Body of pancreas (tissue), 4 donors: ENCODE data around the gene PLXNA1. TPM values are rescaled to one million over a fixed set of nuclear protein-coding genes. Genes with fewer than 3 reads are reported as not detected.
A peak's percentile ranks its signal among the peaks of the same experiment; 100 is the strongest.

Source experiments
- ATAC-seq: fragments of 150-250 bp; one replicate; pipeline ENCODE4 v1.9.1; 2016
- DNase-seq, 4 donors: peaks; one replicate each; pipeline ENCODE4 v3.0.0-alpha.2; 2019
- H3K27ac ChIP-seq, 4 donors: fragments of 200-600 bp; sonication (generic); 1 replicate in 3 of 4; 2 replicates in 1 of 4; pipeline versions ENCODE4 v1.5.1 to v1.6.1; 2016 to 2019; ENCODE audit warnings: mild to moderate bottlenecking in 1 of 4, mixed read lengths in 1 of 4, moderate library complexity in 1 of 4
- H3K27me3 ChIP-seq, 2 donors: fragments of 200-600 bp; sonication (generic); one replicate each; pipeline ENCODE4 v1.6.0; 2016; ENCODE audit warnings: mild to moderate bottlenecking in 1 of 2
- H3K36me3 ChIP-seq, 2 donors: fragments of 200-600 bp; sonication (generic); replicated peaks in 1 of 2; 2 replicates each; pipeline ENCODE4 v1.5.1; 2016; ENCODE audit warnings: low read depth in 2 of 2; ENCODE audit not compliant: insufficient read depth in 1 of 2
- H3K4me1 ChIP-seq: fragments of 200-600 bp; sonication (generic); one replicate; pipeline ENCODE4 v1.6.0; 2016
- H3K4me3 ChIP-seq, 2 donors: fragments of 200-600 bp; sonication (generic); 1 replicate in 1 of 2; 2 replicates in 1 of 2; pipeline ENCODE4 v1.5.1; 2016 to 2019
- H3K9me3 ChIP-seq, 3 donors: fragments of 200-600 bp; sonication (generic); 1 replicate in 2 of 3; 2 replicates in 1 of 3; pipeline ENCODE4 v1.5.1; 2016
- CTCF ChIP-seq, 7 experiments: fragments of 450-650 bp in 4 of 7; fragments of 200-600 bp in 3 of 7; sonication (generic) in 3 of 7; IDR thresholded peaks; one replicate each; pipeline ENCODE4 v1.5.1; 2016 to 2019; ENCODE audit warnings: antibody characterized with exemption in 7 of 7
- POLR2A ChIP-seq, 3 donors: fragments of 450-650 bp; IDR thresholded peaks; one replicate each; pipeline ENCODE4 v1.6.1; 2016; ENCODE audit warnings: antibody characterized with exemption in 3 of 3, mild to moderate bottlenecking in 2 of 3
- WGBS, 2 donors: methylation state at CpG; one replicate each; pipeline ENCODE4 v1.1.5; 2017; 5-methylcytosine and 5-hydroxymethylcytosine counted together
- intact Hi-C: fragments of 100-400 bp; cut with DNase I; formaldehyde crosslinking; loops from one replicate; pipeline ENCODE4 v1.15.1; 2023
- total RNA-seq, 2 donors: library from RNA; depleted of rRNA; stranded (reverse); fragments of >200 nt; gene quantifications; one replicate each; pipeline ENCODE4 v1.1.0, GENCODE V29; 2016

PLXNA1 gene
- total RNA-seq, 2 donors from 2014 or later, result 13.2 to 25.1 TPM

- no peaks in the 10 kb centered on the region for H3K4me1 ChIP-seq
- no peak overlapping the region for H3K4me3 ChIP-seq
- 89 to 97% methylated on average over 6 to 9 of the region's 10 CpGs for WGBS, 2 donors
- no peaks in the 10 kb centered on the region for H3K27me3 ChIP-seq
- ATAC-seq (no peak), DNase-seq (no peak)
- intact Hi-C loops, result no loop called here
- no peaks in the 10 kb centered on the region for H3K9me3 ChIP-seq
- TF ChIP-seq POLR2A (IDR thresholded peaks at IDR 0.05), result no peak
- TF ChIP-seq CTCF (IDR thresholded peaks at IDR 0.05), result no peak
- H3K27ac ChIP-seq, result no peak overlapping the region
- H3K36me3 ChIP-seq, result peaks cover 1 to 5% of the 10 kb centered on the region in 2 donors
Observed at GRCh38 chr3:127008236-127008635, 25.3 kb downstream of the PLXNA1 start.

- DNase-seq (no peak), ATAC-seq (no peak)
- H3K36me3 ChIP-seq, result peaks cover 4 to 5% of the 10 kb centered on the region in 2 donors
- no peaks in the 10 kb centered on the region for H3K9me3 ChIP-seq
- no peak overlapping the region for H3K4me3 ChIP-seq
- no peaks in the 10 kb centered on the region for H3K4me1 ChIP-seq
- H3K27ac ChIP-seq, result no peak overlapping the region
- no peaks in the 10 kb centered on the region for H3K27me3 ChIP-seq
- WGBS, 2 donors, result 78 to 82% methylated on average over 5 to 10 of the region's 10 CpGs
- no peak for TF ChIP-seq POLR2A (IDR thresholded peaks at IDR 0.05)
- intact Hi-C loops, result no loop called here
Observed at GRCh38 chr3:127009531-127009930, 26.6 kb downstream of the PLXNA1 start.

GRCh38 chr3:127011270-127011992 lies 28.5 kb downstream of the PLXNA1 start:
- 88 to 91% methylated on average over 4 to 8 of the region's 8 CpGs for WGBS, 2 donors
- DNase-seq (peak in 2 of 4 donors; percentile 20 to 36), ATAC-seq (peak; percentile 34)
- Histone ChIP-seq H3K27ac (no peak overlapping the region), H3K27me3 (no peaks in the 10 kb centered on the region), H3K4me1 (no peaks in the 10 kb centered on the region), H3K4me3 (no peak overlapping the region), H3K9me3 (no peaks in the 10 kb centered on the region), H3K36me3 (peaks cover 4 to 5% of the 10 kb centered on the region in 2 donors)
- intact Hi-C loops, result no loop called here
- no peak for TF ChIP-seq POLR2A (IDR thresholded peaks at IDR 0.05)
- TF ChIP-seq CTCF (IDR thresholded peaks at IDR 0.05), result no peak

- no peaks in the 10 kb centered on the region for H3K4me1 ChIP-seq
- WGBS, 2 donors, result 93 to 95% methylated on average over 14 to 15 of the region's 15 CpGs
- no peaks in the 10 kb centered on the region for H3K27me3 ChIP-seq
- DNase-seq (no peak), ATAC-seq (no peak)
- no peak overlapping the region for H3K27ac ChIP-seq
- TF ChIP-seq POLR2A (IDR thresholded peaks at IDR 0.05) (no peak), CTCF (IDR thresholded peaks at IDR 0.05) (no peak)
- H3K9me3 ChIP-seq, result no peaks in the 10 kb centered on the region
- H3K36me3 ChIP-seq, result peaks cover 5% of the 10 kb centered on the region in 2 donors
- intact Hi-C loops, result no loop called here
- no peak overlapping the region for H3K4me3 ChIP-seq
Observed at GRCh38 chr3:127012091-127012490, 29.2 kb downstream of the PLXNA1 start.

GRCh38 chr3:127013181-127013580 lies 30.3 kb downstream of the PLXNA1 start:
- TF ChIP-seq CTCF (IDR thresholded peaks at IDR 0.05) (no peak), POLR2A (IDR thresholded peaks at IDR 0.05) (no peak)
- intact Hi-C loops, result no loop called here
- DNase-seq, result no peak

More at GRCh38 chr3:127013181-127013580, 30.3 kb downstream of the PLXNA1 start:
- H3K27ac ChIP-seq, result no peak overlapping the region
- H3K4me1 ChIP-seq, result no peaks in the 10 kb centered on the region
- H3K27me3 ChIP-seq, result no peaks in the 10 kb centered on the region
- ATAC-seq, result no peak
- no peaks in the 10 kb centered on the region for H3K9me3 ChIP-seq
- peaks cover 5 to 7% of the 10 kb centered on the region in 2 donors for H3K36me3 ChIP-seq
- 77 to 86% methylated on average over 10 of the region's 10 CpGs for WGBS, 2 donors
- no peak overlapping the region for H3K4me3 ChIP-seq
